Skin epidermis (tissue), 12 donors: Measurements from ENCODE around the gene SCN1A.
"Not testable (repeated sequence)": the region's sequence is repeated elsewhere in the genome, so short reads cannot be mapped to it uniquely, and the experiment has no call there.

Source experiments
- H3K27ac ChIP-seq, 21 experiments: fragments of 200-600 bp; sonication (generic) in 11 of 21; one replicate each; pipeline ENCODE4 v1.5.0; 2020; ENCODE audit warnings: mild to moderate bottlenecking in 3 of 21, inconsistent platforms in 2 of 21, moderate library complexity in 2 of 21
- H3K4me3 ChIP-seq, 7 experiments: fragments of 200-600 bp; sonication (generic) in 2 of 7; one replicate each; pipeline ENCODE4 v1.5.0; 2020; ENCODE audit warnings: inconsistent platforms in 2 of 7, mild to moderate bottlenecking in 2 of 7, moderate library complexity in 1 of 7

SCN1A gene

GRCh38 chr2:166011660-166012059 is 116.2 kb downstream of the SCN1A start:
- no peak overlapping the region for H3K27ac ChIP-seq

GRCh38 chr2:166000401-166000800 is 127.4 kb downstream of the SCN1A start:
- no peak overlapping the region for H3K4me3 ChIP-seq

More at GRCh38 chr2:166011660-166012059, 116.2 kb downstream of the SCN1A start:
- H3K4me3 ChIP-seq: no peak overlapping the region

GRCh38 chr2:165990846-165991245 is 137.0 kb downstream of the SCN1A start:
- Histone ChIP-seq H3K27ac (no peak overlapping the region), H3K4me3 (no peak overlapping the region)

More at GRCh38 chr2:166000401-166000800, 127.4 kb downstream of the SCN1A start:
- no peak overlapping the region for H3K27ac ChIP-seq

- H3K27ac ChIP-seq: no peak overlapping the region
- no peak overlapping the region for H3K4me3 ChIP-seq
Measured at GRCh38 chr2:165989851-165990250, 138.0 kb downstream of the SCN1A start.

- Histone ChIP-seq H3K4me3 (no peak overlapping the region), H3K27ac (no peak overlapping the region)
Measured at GRCh38 chr2:165985120-165985519, 142.7 kb downstream of the SCN1A start.

GRCh38 chr2:165972161-165972560 is 155.7 kb downstream of the SCN1A start:
- H3K27ac ChIP-seq, H3K4me3 ChIP-seq: not testable (repeated sequence)

- Histone ChIP-seq H3K4me3 (no peak overlapping the region), H3K27ac (no peak overlapping the region)
Measured at GRCh38 chr2:165970663-165971062, 157.2 kb downstream of the SCN1A start.

GRCh38 chr2:165969227-165969626 is 158.6 kb downstream of the SCN1A start:
- Histone ChIP-seq H3K4me3 (no peak overlapping the region), H3K27ac (no peak overlapping the region)

- Histone ChIP-seq H3K27ac (no peak overlapping the region), H3K4me3 (no peak overlapping the region)
Measured at GRCh38 chr2:165967746-165968145, 160.1 kb downstream of the SCN1A start.

GRCh38 chr2:165961818-165962217 is 166.0 kb downstream of the SCN1A start:
- no peak overlapping the region for H3K27ac ChIP-seq
- no peak overlapping the region for H3K4me3 ChIP-seq

GRCh38 chr2:165959371-165959770 is 168.4 kb downstream of the SCN1A start:
- no peak overlapping the region for H3K27ac ChIP-seq

GRCh38 chr2:165958313-165958960 is 169.4 kb downstream of the SCN1A start:
- Histone ChIP-seq H3K27ac (no peak overlapping the region), H3K4me3 (no peak overlapping the region)

More at GRCh38 chr2:165959371-165959770, 168.4 kb downstream of the SCN1A start:
- H3K4me3 ChIP-seq: no peak overlapping the region

GRCh38 chr2:165957030-165957675 is 170.7 kb downstream of the SCN1A start:
- no peak overlapping the region for H3K27ac ChIP-seq
- no peak overlapping the region for H3K4me3 ChIP-seq

- Histone ChIP-seq H3K27ac (peak within 1 kb of the TSS in 20 of 21 experiments; percentile 67 to 91 (median 82)), H3K4me3 (peak within 1 kb of the TSS; percentile 60 to 86 (median 69))
Measured at GRCh38 chr2:165953655-165954606, 173.9 kb downstream of the SCN1A start, which contains the start of gene TTC21B. Gene TTC21B, minus strand, starts transcription at chr2:165953776. Its CDS starts 71 bp downstream, at chr2:165953705.

GRCh38 chr2:165953306-165953654 is 174.5 kb downstream of the SCN1A start:
- H3K4me3 ChIP-seq: peak overlapping the region; percentile 60 to 86 (median 69)
- H3K27ac ChIP-seq: peak overlapping the region in 20 of 21 experiments; percentile 67 to 91 (median 82)

GRCh38 chr2:165952741-165953211 is 175.0 kb downstream of the SCN1A start:
- H3K27ac ChIP-seq: peak overlapping the region in 16 of 21 experiments; percentile 67 to 91 (median 82)

GRCh38 chr2:165952085-165952484 is 175.7 kb downstream of the SCN1A start:
- H3K27ac ChIP-seq: no peak overlapping the region
- H3K4me3 ChIP-seq: no peak overlapping the region

More at GRCh38 chr2:165952741-165953211, 175.0 kb downstream of the SCN1A start:
- peak overlapping the region; percentile 60 to 86 (median 69) for H3K4me3 ChIP-seq

- Histone ChIP-seq H3K27ac (no peak overlapping the region), H3K4me3 (no peak overlapping the region)
Measured at GRCh38 chr2:165950438-165950837, 177.4 kb downstream of the SCN1A start.

- Histone ChIP-seq H3K27ac (no peak overlapping the region), H3K4me3 (no peak overlapping the region)
Measured at GRCh38 chr2:165941827-165942226, 186.0 kb downstream of the SCN1A start.

- H3K27ac ChIP-seq: no peak overlapping the region
- no peak overlapping the region for H3K4me3 ChIP-seq
Measured at GRCh38 chr2:165938237-165938636, 189.6 kb downstream of the SCN1A start.
